MM.1S (cell line): ENCODE results near the gene IRS2.

Source experiments
- CTCF ChIP-seq: fragments of 300-600 bp; sonication (generic); IDR thresholded peaks from 2 replicates; pipeline ENCODE4 v1.5.1; 2016; ENCODE audit warnings: antibody characterized with exemption, low read length, mixed read lengths
- EZH2 ChIP-seq: fragments of 300-600 bp; sonication (generic); optimal IDR thresholded peaks from 2 replicates; pipeline ENCODE3; 2017; ENCODE audit warnings: low read depth, mild to moderate bottlenecking, antibody characterized with exemption, low read length, mixed read lengths

- TF ChIP-seq CTCF (no peak), EZH2 (no peak)
These were observed 18.2 kb downstream of the IRS2 start for GRCh38 chr13:109768176-109768575.
